ENCODE data around the gene ZNF398. TPM values are rescaled to one million over a fixed set of nuclear protein-coding genes. Genes with fewer than 3 reads are reported as not detected.

The ZNF398 gene
- total and polyA plus RNA-seq, 10 of the 15 experiments (the other 5 are each of a cell fraction or from before 2014, with no cell fraction given): 2.3 to 15.3 (median 10.0) TPM

- no peak for DNase-seq (ENCODE audit: low read depth, low spot score)
- ChIA-PET SMC1A (ENCODE audit: uncharacterized antibody, unreplicated experiment) (no interaction called here), POLR2A (no interaction called here), CTCF (interaction anchor here (1.5 kb wide), 1 partner anchor 9 kb away, joined by 3 read pairs; no protein-coding TSS in a partner anchor), RAD21 (ENCODE audit: unreplicated experiment) (interaction anchor here (0.7 to 0.8 kb wide), 2 partner anchors 14 to 156 kb away, joined by 3 to 4 read pairs; partner anchors contain the start of gene ZNF398)
- H3K27ac ChIP-seq (ENCODE audit: control insufficient read depth, insufficient read depth): no peak overlapping the region
- intact Hi-C loops (cut with micrococcal nuclease; ENCODE audit: unreplicated experiment) (no loop called here), in situ Hi-C loops (cut with MboI) (no loop called here)
- no peak overlapping the region for H2AFZ ChIP-seq (ENCODE audit: control insufficient read depth, low read depth, low read length)
- 89% methylated on average over 5 of the region's 5 CpGs for WGBS (ENCODE audit: insufficient coverage, insufficient replicate concordance, low lambda C conversion rate, missing lambda C conversion rate)
- no peaks in the 10 kb centered on the region for H3K9me3 ChIP-seq (replicated peaks; ENCODE audit: control insufficient read depth, insufficient read depth, low read length)
- no peaks in the 10 kb centered on the region for H4K20me1 ChIP-seq (ENCODE audit: control insufficient read depth, insufficient read depth)
- no TSS peak for BruUV-seq (replicated peaks)
- H3K4me3 ChIP-seq: no peak overlapping the region
- FAIRE-seq: peak; percentile 7
- H3K4me1 ChIP-seq (ENCODE audit: control insufficient read depth, insufficient read depth, low read length): no peaks in the 10 kb centered on the region; the same call in 1 of the 2 replicates
- no peak overlapping the region for H3K9ac ChIP-seq (ENCODE audit: control insufficient read depth, insufficient read depth, low read length)
- no peak for TF ChIP-seq RFX5 (IDR thresholded peaks at IDR 0.05; ENCODE audit: low read depth, low read length)
- TF ChIP-seq RCOR1 (conservative IDR thresholded peaks at IDR 0.05; ENCODE audit: low read depth, low read length): no peak
- no peak for TF ChIP-seq NFXL1 (IDR thresholded peaks at IDR 0.05; ENCODE audit: borderline replicate concordance)
- no peak for TF ChIP-seq ESRRA (IDR thresholded peaks at IDR 0.05; ENCODE audit: low read length)
- TF ChIP-seq NR2F1 (conservative IDR thresholded peaks at IDR 0.05): no peak
- no peak for TF ChIP-seq RELA (IDR thresholded peaks at IDR 0.05; ENCODE audit: borderline replicate concordance, partially characterized antibody)
- no peak for TF ChIP-seq REST (IDR thresholded peaks at IDR 0.05; ENCODE audit: low read depth, low read length)
- TF ChIP-seq RUNX3 (IDR thresholded peaks at IDR 0.05; ENCODE audit: low read length): no peak
- TF ChIP-seq CBX5 (IDR thresholded peaks at IDR 0.05; ENCODE audit: low read depth): no peak
- no peak for TF ChIP-seq ASH2L (IDR thresholded peaks at IDR 0.05; ENCODE audit: borderline replicate concordance, low read depth)
- TF ChIP-seq, protein P1, sequence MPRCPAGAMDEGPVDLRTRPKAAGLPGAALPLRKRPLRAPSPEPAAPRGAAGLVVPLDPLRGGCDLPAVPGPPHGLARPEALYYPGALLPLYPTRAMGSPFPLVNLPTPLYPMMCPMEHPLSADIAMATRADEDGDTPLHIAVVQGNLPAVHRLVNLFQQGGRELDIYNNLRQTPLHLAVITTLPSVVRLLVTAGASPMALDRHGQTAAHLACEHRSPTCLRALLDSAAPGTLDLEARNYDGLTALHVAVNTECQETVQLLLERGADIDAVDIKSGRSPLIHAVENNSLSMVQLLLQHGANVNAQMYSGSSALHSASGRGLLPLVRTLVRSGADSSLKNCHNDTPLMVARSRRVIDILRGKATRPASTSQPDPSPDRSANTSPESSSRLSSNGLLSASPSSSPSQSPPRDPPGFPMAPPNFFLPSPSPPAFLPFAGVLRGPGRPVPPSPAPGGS (IDR thresholded peaks at IDR 0.05; ENCODE audit: borderline replicate concordance, insufficient read depth, low read depth, low read length, poor library complexity, severe bottlenecking): no peak
- TF ChIP-seq FOXM1 (IDR thresholded peaks at IDR 0.05; ENCODE audit: low read depth, low read length): no peak
- peaks cover 5 to 20% of the 10 kb centered on the region in 2 experiments for H3K36me3 ChIP-seq (ENCODE audit: control insufficient read depth in 2 of 2, insufficient read depth in 2 of 2, low read length in 1 of 2)
- no peaks in the 10 kb centered on the region for H3K27me3 ChIP-seq (replicated peaks in 1 of 2; ENCODE audit: control insufficient read depth in 2 of 2, insufficient read depth in 2 of 2, low read length in 1 of 2)
- peaks cover 7% of the 10 kb centered on the region for H3K79me2 ChIP-seq (ENCODE audit: control insufficient read depth, insufficient read depth, low read length)
- ATAC-seq: no peak
- no peak overlapping the region for H3K4me2 ChIP-seq (ENCODE audit: control insufficient read depth, insufficient read depth)
Observed at GRCh38 chr7:149161241-149161848, 14.1 kb downstream of the ZNF398 start.
